Skeletal muscle tissue (tissue), 4 donors: ENCODE results near the gene INPP4B. TPM values are rescaled to one million over a fixed set of nuclear protein-coding genes. Genes with fewer than 3 reads are reported as not detected.

Source experiments
- H3K27ac ChIP-seq: one replicate; pipeline ENCODE4 v1.7.0; 2013; ENCODE audit warnings: mild to moderate bottlenecking, low read depth, low read length, inconsistent platforms
- H3K27me3 ChIP-seq, 3 donors: one replicate each; pipeline ENCODE4 v1.7.0; 2013; ENCODE audit warnings: low read length in 3 of 3; ENCODE audit not compliant: control insufficient read depth in 3 of 3, insufficient read depth in 3 of 3
- H3K36me3 ChIP-seq, 3 donors: one replicate each; pipeline ENCODE4 v1.7.0; 2013; ENCODE audit warnings: low read length in 3 of 3; ENCODE audit not compliant: control insufficient read depth in 3 of 3, insufficient read depth in 3 of 3
- H3K4me1 ChIP-seq, 3 donors: one replicate each; pipeline ENCODE4 v1.7.0; 2013; ENCODE audit warnings: low read length in 3 of 3, mild to moderate bottlenecking in 3 of 3; ENCODE audit not compliant: control insufficient read depth in 3 of 3, insufficient read depth in 3 of 3
- H3K4me3 ChIP-seq, 3 donors: one replicate each; pipeline ENCODE4 v1.7.0; 2013; ENCODE audit warnings: low read length in 3 of 3
- H3K9ac ChIP-seq, 3 donors: one replicate each; pipeline ENCODE4 v1.7.0; 2013; ENCODE audit warnings: low read length in 3 of 3, mild to moderate bottlenecking in 3 of 3, moderate library complexity in 2 of 3, low read depth in 1 of 3
- H3K9me3 ChIP-seq, 3 donors: one replicate each; pipeline ENCODE4 v1.7.0; 2013; ENCODE audit warnings: low read length in 3 of 3; ENCODE audit not compliant: control insufficient read depth in 3 of 3
- total RNA-seq: library from RNA; depleted of rRNA; stranded (reverse); fragments of >200 nt; gene quantifications from one replicate; pipeline ENCODE4 v1.2.3, GENCODE V29; 2014
- donor health status: Osteomylitis.

Gene INPP4B
- total RNA-seq, 1 donor from 2014 or later: 52.7 TPM

DNA sequence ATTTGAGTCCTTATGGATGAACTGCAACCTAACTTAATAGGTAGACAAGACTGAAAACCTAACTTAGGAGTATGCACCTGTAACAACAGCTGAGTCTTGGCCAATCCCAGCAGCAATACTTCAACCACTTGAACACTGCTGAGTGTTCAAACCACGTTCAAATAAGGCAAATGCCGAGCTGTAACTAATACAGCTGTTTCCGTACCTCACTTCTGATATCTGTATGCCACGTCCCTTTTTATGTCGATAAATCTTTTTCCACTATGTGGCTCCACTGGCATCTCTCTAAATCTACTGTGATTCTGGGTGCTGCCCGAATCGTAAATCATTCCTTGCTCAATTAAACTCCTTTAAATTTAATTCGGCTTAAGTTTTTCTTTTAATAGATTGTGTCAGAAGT, 459.7 kb downstream of the INPP4B start:
- Histone ChIP-seq H3K27ac (no peak overlapping the region), H3K27me3 (no peaks in the 10 kb centered on the region), H3K9ac (no peak overlapping the region), H3K36me3 (no peaks in the 10 kb centered on the region), H3K4me3 (no peak overlapping the region), H3K4me1 (peaks cover 0 to 7% (median 0%) of the 10 kb centered on the region in 3 donors), H3K9me3 (no peaks in the 10 kb centered on the region)

DNA sequence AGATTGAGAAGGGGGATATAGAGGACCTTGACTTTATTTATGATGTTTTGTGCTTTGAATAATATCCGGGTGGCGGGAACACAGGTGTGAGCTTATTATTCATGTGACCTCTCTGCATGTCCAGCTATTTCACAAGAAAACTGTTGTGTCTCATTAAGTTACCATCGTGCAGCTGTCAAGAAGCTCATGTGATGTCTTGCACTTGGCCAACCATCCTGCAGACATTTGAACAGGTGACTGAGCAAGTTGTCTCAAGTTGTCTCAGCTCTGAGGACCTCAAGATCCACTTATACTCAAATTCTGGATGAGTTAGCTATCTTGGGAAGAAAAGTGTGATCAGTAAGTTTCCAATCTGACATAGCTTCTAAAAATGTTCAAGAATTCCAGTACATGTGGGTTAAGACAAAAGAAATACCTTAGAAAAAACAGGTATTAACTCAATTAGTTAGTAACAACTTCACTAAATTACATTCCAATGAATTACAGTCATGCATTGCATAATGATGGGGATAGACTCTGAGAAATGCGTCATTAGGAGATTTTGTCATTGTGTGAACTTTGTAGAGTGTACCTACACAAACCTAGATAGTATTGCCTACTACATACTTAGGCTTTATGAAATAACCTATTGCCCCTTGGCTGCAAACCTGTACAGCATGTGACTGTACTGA, 462.2 kb downstream of the INPP4B start:
- Histone ChIP-seq H3K4me1 (peaks cover 4 to 9% (median 6%) of the 10 kb centered on the region in 3 donors), H3K9ac (no peak overlapping the region), H3K4me3 (no peak overlapping the region), H3K27ac (no peak overlapping the region), H3K27me3 (no peaks in the 10 kb centered on the region), H3K9me3 (no peaks in the 10 kb centered on the region), H3K36me3 (no peaks in the 10 kb centered on the region)

DNA sequence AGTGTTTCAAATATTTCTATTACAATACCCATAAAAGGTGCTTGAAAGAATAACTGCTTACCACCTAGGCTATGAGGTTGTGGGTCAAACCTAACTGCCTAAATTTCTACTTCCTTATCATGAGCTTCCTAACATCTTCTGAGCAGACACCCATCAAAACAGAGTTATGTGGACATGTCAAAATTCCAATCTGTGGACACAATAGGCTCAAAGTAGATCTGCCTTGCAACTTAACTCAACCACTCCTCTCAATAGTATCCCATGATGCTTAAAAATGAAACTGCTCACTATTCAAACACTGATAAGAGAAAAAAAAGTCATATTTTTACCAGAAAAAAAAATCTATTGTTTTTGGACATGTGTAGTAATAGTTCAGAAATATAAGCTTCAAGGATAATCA, 462.7 kb downstream of the INPP4B start:
- H3K27ac ChIP-seq: no peak overlapping the region

DNA sequence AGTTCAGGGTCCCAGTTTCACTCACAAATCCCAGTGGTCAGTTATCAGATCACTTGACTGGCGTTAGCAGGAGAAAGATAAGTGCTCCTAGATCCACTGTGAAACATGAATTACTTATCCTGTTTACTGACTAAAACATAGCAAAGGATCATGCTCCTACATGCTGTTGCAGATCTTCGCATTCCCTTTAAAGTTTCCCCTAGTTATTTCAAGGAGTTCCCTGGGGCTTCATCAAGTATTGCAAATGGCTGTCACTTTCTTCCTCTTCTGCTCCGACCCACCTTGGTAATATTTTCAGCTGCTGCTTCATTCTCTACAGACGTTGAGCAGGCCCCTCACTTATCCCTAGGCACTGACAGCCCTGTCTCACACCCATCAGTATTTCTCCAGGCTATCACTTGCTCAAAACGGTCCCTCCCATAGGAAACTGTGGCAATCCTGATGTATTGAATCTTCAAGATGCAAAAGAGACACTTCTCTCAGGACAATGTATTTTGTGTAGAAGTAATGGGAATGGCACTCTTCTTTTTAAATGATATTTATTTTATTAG, 466.0 kb downstream of the INPP4B start:
- no peaks in the 10 kb centered on the region for H3K9me3 ChIP-seq
- peak overlapping the region in 1 of 3 donors; percentile 43 for H3K9ac ChIP-seq
- no peaks in the 10 kb centered on the region for H3K27me3 ChIP-seq
- peaks cover 4 to 10% (median 4%) of the 10 kb centered on the region in 3 donors for H3K4me1 ChIP-seq
- no peak overlapping the region for H3K4me3 ChIP-seq
- no peak overlapping the region for H3K27ac ChIP-seq
- H3K36me3 ChIP-seq: no peaks in the 10 kb centered on the region

More for the DNA sequence above, 462.7 kb downstream of the INPP4B start:
- Histone ChIP-seq H3K4me1 (peaks cover 4 to 11% (median 6%) of the 10 kb centered on the region in 3 donors), H3K9ac (no peak overlapping the region), H3K4me3 (no peak overlapping the region), H3K9me3 (no peaks in the 10 kb centered on the region), H3K27me3 (no peaks in the 10 kb centered on the region), H3K36me3 (no peaks in the 10 kb centered on the region)

GRCh38 chr4:142379277-142380051, 466.6 kb downstream of the INPP4B start:
- H3K9me3 ChIP-seq: no peaks in the 10 kb centered on the region
- H3K27ac ChIP-seq: no peak overlapping the region
- no peak overlapping the region for H3K4me3 ChIP-seq
- peaks cover 4 to 10% (median 4%) of the 10 kb centered on the region in 3 donors for H3K4me1 ChIP-seq
- peak overlapping the region in 1 of 3 donors; percentile 43 for H3K9ac ChIP-seq
- no peaks in the 10 kb centered on the region for H3K27me3 ChIP-seq
- no peaks in the 10 kb centered on the region for H3K36me3 ChIP-seq

- no peak overlapping the region for H3K4me3 ChIP-seq
- no peak overlapping the region for H3K27ac ChIP-seq
- peaks cover 7 to 10% (median 7%) of the 10 kb centered on the region in 3 donors for H3K4me1 ChIP-seq
- H3K27me3 ChIP-seq: no peaks in the 10 kb centered on the region
- H3K9me3 ChIP-seq: no peaks in the 10 kb centered on the region
- no peak overlapping the region for H3K9ac ChIP-seq
- no peaks in the 10 kb centered on the region for H3K36me3 ChIP-seq
Observed at GRCh38 chr4:142378179-142378578, 467.9 kb downstream of the INPP4B start.

GRCh38 chr4:142377342-142378091, 468.6 kb downstream of the INPP4B start:
- Histone ChIP-seq H3K9ac (no peak overlapping the region), H3K9me3 (no peaks in the 10 kb centered on the region), H3K36me3 (no peaks in the 10 kb centered on the region), H3K27ac (no peak overlapping the region), H3K4me1 (peaks cover 9 to 12% (median 10%) of the 10 kb centered on the region in 3 donors), H3K27me3 (no peaks in the 10 kb centered on the region), H3K4me3 (no peak overlapping the region)

GRCh38 chr4:142376204-142376603, 469.9 kb downstream of the INPP4B start:
- Histone ChIP-seq H3K4me3 (no peak overlapping the region), H3K9me3 (no peaks in the 10 kb centered on the region), H3K9ac (no peak overlapping the region), H3K27me3 (no peaks in the 10 kb centered on the region), H3K27ac (no peak overlapping the region), H3K4me1 (peaks cover 9 to 12% (median 10%) of the 10 kb centered on the region in 3 donors), H3K36me3 (no peaks in the 10 kb centered on the region)

DNA sequence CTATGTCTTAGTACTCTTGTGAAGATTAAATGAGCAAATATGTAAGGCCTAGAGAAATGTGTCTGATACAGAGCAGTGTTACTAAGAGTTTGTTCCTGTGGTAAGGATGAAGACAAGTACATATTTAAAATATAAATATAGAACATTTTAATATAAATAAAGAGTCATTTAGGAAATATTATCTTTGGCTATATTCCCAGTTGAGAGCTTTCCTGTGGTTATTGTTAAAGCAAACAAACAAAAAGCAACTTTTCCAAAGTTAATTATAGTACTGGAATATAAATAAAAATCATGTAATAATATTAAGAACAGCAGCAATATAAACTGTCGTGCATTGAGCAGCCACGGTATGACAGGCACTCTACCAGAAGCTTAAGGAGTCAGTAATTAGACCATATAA, 472.5 kb downstream of the INPP4B start:
- Histone ChIP-seq H3K27me3 (no peaks in the 10 kb centered on the region), H3K4me3 (no peak overlapping the region), H3K9me3 (no peaks in the 10 kb centered on the region), H3K36me3 (no peaks in the 10 kb centered on the region), H3K27ac (no peak overlapping the region), H3K9ac (no peak overlapping the region), H3K4me1 (peaks cover 6% of the 10 kb centered on the region in 3 donors)
